A549 (cell line): Measurements from ENCODE around the gene ZNF79. TPM values are rescaled to one million over a fixed set of nuclear protein-coding genes. Genes with fewer than 3 reads are reported as not detected.

Source experiments
- ATAC-seq, 2 experiments: fragments of 200-7000 bp in 1 of 2; fragments of >200 bp in 1 of 2; cut with Nextera tagmentation in 1 of 2; cut with Tn5 transposase in 1 of 2; 3 replicates each; pipeline versions ENCODE4 v1.8.0 to v1.9.1; 2018 to 2020; ENCODE audit warnings: mild to moderate bottlenecking in 1 of 2, moderate library complexity in 1 of 2
- CTCF ChIA-PET: fragments of 300-600 bp; sonication (Branson Sonifier 250); formaldehyde crosslinking; extraction: SDS; loops from one replicate; lab custom pipeline; 2021; ENCODE audit warnings: antibody characterized with exemption, inconsistent platforms; lab: Yijun Ruan, JAX
- POLR2A ChIA-PET: fragments of 350-600 bp; formaldehyde crosslinking; extraction: SDS; loops from one replicate; lab custom pipeline; 2021; ENCODE audit warnings: antibody characterized with exemption, inconsistent platforms; lab: Yijun Ruan, JAX
- DNase-seq, 2 experiments: peaks; one replicate each; pipeline versions ENCODE4 v3.0.0 to v3.0.0-alpha.2; 2011 to 2016; ENCODE audit warnings: low read depth in 1 of 2, low spot score in 1 of 2
- FAIRE-seq: peaks from 2 replicates; lab custom pipeline; 2011; peaks lifted over from hg19 to GRCh38; lab: Jason Lieb, UNC
- H3K27ac ChIP-seq, 2 experiments: fragments of >200 bp; sonication (Bioruptor Twin); formaldehyde crosslinking; 3 replicates each; pipeline ENCODE4 v1.5.1; 2016 to 2017
- H3K4me1 ChIP-seq: fragments of >200 bp; sonication (Bioruptor Twin); formaldehyde crosslinking; 3 replicates; pipeline ENCODE4 v1.6.1; 2016
- H3K4me2 ChIP-seq: fragments of >200 bp; sonication (Bioruptor Twin); formaldehyde crosslinking; 3 replicates; pipeline ENCODE4 v1.6.1; 2016
- H3K4me3 ChIP-seq: fragments of >200 bp; sonication (Bioruptor Twin); formaldehyde crosslinking; 3 replicates; pipeline ENCODE4 v1.5.1; 2016
- H3K9me3 ChIP-seq: fragments of >200 bp; sonication (Bioruptor Twin); formaldehyde crosslinking; 3 replicates; pipeline ENCODE4 v1.6.1; 2016
- CBX8 ChIP-seq: fragments of 200-600 bp; sonication (generic); IDR thresholded peaks from 2 replicates; pipeline ENCODE4 v1.6.1; 2016
- EHMT2 ChIP-seq: fragments of 200-600 bp; sonication (generic); IDR thresholded peaks from 2 replicates; pipeline ENCODE4 v1.6.1; 2016; ENCODE audit warnings: antibody characterized with exemption, low read depth, mild to moderate bottlenecking, moderate library complexity
- ELK1 ChIP-seq: fragments of 150-350 bp; IDR thresholded peaks from 2 replicates; pipeline ENCODE4 v1.6.1; 2014; ENCODE audit warnings: low read depth, mild to moderate bottlenecking, low read length
- EP300 ChIP-seq, 2 experiments: fragments of >200 bp; sonication (Bioruptor Twin); formaldehyde crosslinking; IDR thresholded peaks; 2 replicates in 1 of 2; 3 replicates in 1 of 2; pipeline ENCODE4 v1.6.1; 2016 to 2017
- JUN ChIP-seq, 2 experiments: fragments of >200 bp; sonication (Bioruptor Twin); formaldehyde crosslinking; IDR thresholded peaks; 2 replicates in 1 of 2; 3 replicates in 1 of 2; pipeline ENCODE4 v1.6.1; 2016 to 2017
- KDM1A ChIP-seq: fragments of 200-600 bp; sonication (generic); IDR thresholded peaks from 2 replicates; pipeline ENCODE4 v1.6.1; 2016; ENCODE audit warnings: low read depth, mild to moderate bottlenecking
- RAD21 ChIP-seq, 2 experiments: fragments of >200 bp in 1 of 2; sonication (Bioruptor Twin) in 1 of 2; formaldehyde crosslinking in 1 of 2; IDR thresholded peaks in 1 of 2; conservative IDR thresholded peaks in 1 of 2; 2 replicates in 1 of 2; 3 replicates in 1 of 2; pipeline ENCODE4 v1.6.1; 2012 to 2018; ENCODE audit warnings: inconsistent platforms in 1 of 2
- RARB ChIP-seq: fragments of 250-450 bp; sonication (Bioruptor Pico); IDR thresholded peaks from 2 replicates; pipeline ENCODE4 v1.8.0; 2021; ENCODE audit warnings: mild to moderate bottlenecking, moderate library complexity
- REST ChIP-seq: fragments of 200-600 bp; sonication (generic); IDR thresholded peaks from 2 replicates; pipeline ENCODE4 v1.6.1; 2016; ENCODE audit warnings: antibody characterized with exemption, mild to moderate bottlenecking, moderate library complexity
- SMC3 ChIP-seq: fragments of >200 bp; sonication (Bioruptor Twin); formaldehyde crosslinking; IDR thresholded peaks from 3 replicates; pipeline ENCODE4 v1.6.1; 2018; ENCODE audit warnings: inconsistent platforms
- TP53 ChIP-seq: fragments of 250-450 bp; sonication (Bioruptor Pico); IDR thresholded peaks from 2 replicates; pipeline ENCODE4 v1.5.0; 2021; ENCODE audit warnings: mild to moderate bottlenecking, moderate library complexity
- ZFP36 ChIP-seq: fragments of 450-650 bp; IDR thresholded peaks from 2 replicates; pipeline ENCODE4 v1.6.1; 2014; ENCODE audit warnings: borderline replicate concordance; ENCODE audit not compliant: partially characterized antibody
- WGBS: methylation state at CpG from one replicate; pipeline ENCODE4 v1.1.6; 2017; ENCODE audit errors: missing lambda C conversion rate; 5-methylcytosine and 5-hydroxymethylcytosine counted together
- polyA plus RNA-seq, 4 experiments: library from polyadenylated mRNA; depleted of rRNA in 3 of 4; stranded (reverse); fragments of >200 nt; fragmentation: RNase III in 1 of 4; extraction: RNeasy Plus Mini Kit Qiagen cat#74134 plus additional on column Dnase treatment in 1 of 4; gene quantifications; 2 replicates in 3 of 4; 3 replicates in 1 of 4; pipeline ENCODE4 v1.2.3, GENCODE V29; 2011 to 2017
- TF ChIP-seq, protein P1 (sequence below): fragments of >200 bp; sonication (Bioruptor Twin); formaldehyde crosslinking; IDR thresholded peaks from 3 replicates; pipeline ENCODE4 v1.5.1; 2016
- TF ChIP-seq, protein P2 (sequence below): fragments of 250-450 bp; sonication (Bioruptor Pico); IDR thresholded peaks from 2 replicates; pipeline ENCODE4 v1.5.0; 2021; ENCODE audit warnings: mild to moderate bottlenecking, moderate library complexity, borderline replicate concordance
- TF ChIP-seq, protein P3 (sequence below): IDR thresholded peaks from 2 replicates; pipeline ENCODE4 v1.6.1; 2012

The ZNF79 gene
- polyA plus RNA-seq, 2 of the 4 experiments (the other 2 are of a cell fraction): 4.9 to 5.7 TPM

DNA sequence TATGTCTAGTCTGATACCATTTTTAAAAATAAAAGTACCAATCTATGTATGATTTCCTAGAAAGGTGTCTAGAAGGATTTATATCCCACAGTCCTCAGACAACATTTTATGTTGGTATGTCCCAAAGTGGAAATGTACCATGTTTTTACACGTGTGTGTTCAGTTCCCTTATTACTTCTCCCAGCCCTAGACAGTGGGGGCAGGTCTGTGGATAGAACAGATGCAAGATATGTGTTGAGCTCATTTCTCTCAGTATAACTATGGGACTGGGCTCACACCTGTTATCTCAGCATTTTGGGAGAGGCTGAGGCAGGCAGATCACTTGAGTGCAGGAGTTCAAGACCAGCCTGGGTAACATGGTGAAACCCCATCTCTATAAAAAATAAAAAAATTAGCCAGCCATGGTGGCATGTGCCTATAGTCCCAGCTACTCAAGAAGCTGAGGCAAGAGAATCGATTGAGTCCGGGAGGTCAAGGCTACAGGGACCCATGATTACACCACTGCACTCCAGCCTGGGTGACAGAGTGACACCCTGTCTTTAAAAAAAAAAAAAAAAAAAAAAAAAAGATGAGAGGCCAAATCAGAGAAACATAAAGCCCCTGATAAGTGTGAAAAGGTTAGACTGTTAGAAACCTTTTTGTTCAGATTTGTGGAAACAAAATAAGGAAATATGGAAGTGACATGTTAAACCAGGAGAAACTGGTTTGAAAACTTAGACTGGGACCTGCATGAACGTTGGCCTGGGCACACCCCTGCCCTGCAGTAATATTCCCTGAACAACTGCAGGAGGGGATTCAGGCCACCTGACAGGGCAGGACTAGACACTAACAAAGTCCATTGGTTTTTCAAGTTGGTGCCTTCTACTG is 34.6 kb upstream of the ZNF79 start:
- CTCF ChIA-PET: interaction anchor here (1.1 to 1.8 kb wide), 3 partner anchors 9 to 27 kb away, joined by 3 to 7 read pairs (median 7); no protein-coding TSS in a partner anchor
- H3K27ac ChIP-seq: peak overlapping the region; percentile 88 to 94
- no peak for TF ChIP-seq EHMT2
- no peak for TF ChIP-seq EP300 (IDR thresholded peaks at IDR 0.05)
- TF ChIP-seq RARB: no peak
- no peak for TF ChIP-seq SMC3
- no peak for TF ChIP-seq JUN (IDR thresholded peaks at IDR 0.05)
- no peak for TF ChIP-seq CBX8
- TF ChIP-seq ELK1: no peak
- no peak for TF ChIP-seq ZFP36
- TF ChIP-seq, protein P1, sequence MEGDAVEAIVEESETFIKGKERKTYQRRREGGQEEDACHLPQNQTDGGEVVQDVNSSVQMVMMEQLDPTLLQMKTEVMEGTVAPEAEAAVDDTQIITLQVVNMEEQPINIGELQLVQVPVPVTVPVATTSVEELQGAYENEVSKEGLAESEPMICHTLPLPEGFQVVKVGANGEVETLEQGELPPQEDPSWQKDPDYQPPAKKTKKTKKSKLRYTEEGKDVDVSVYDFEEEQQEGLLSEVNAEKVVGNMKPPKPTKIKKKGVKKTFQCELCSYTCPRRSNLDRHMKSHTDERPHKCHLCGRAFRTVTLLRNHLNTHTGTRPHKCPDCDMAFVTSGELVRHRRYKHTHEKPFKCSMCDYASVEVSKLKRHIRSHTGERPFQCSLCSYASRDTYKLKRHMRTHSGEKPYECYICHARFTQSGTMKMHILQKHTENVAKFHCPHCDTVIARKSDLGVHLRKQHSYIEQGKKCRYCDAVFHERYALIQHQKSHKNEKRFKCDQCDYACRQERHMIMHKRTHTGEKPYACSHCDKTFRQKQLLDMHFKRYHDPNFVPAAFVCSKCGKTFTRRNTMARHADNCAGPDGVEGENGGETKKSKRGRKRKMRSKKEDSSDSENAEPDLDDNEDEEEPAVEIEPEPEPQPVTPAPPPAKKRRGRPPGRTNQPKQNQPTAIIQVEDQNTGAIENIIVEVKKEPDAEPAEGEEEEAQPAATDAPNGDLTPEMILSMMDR: no peak
- TF ChIP-seq, protein P2, sequence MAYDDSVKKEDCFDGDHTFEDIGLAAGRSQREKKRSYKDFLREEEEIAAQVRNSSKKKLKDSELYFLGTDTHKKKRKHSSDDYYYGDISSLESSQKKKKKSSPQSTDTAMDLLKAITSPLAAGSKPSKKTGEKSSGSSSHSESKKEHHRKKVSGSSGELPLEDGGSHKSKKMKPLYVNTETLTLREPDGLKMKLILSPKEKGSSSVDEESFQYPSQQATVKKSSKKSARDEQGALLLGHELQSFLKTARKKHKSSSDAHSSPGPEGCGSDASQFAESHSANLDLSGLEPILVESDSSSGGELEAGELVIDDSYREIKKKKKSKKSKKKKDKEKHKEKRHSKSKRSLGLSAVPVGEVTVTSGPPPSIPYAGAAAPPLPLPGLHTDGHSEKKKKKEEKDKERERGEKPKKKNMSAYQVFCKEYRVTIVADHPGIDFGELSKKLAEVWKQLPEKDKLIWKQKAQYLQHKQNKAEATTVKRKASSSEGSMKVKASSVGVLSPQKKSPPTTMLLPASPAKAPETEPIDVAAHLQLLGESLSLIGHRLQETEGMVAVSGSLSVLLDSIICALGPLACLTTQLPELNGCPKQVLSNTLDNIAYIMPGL (CRISPR knock-in tag): no peak
- no peak for TF ChIP-seq KDM1A
- TF ChIP-seq TP53: no peak
- TF ChIP-seq REST: no peak
- TF ChIP-seq, protein P3, sequence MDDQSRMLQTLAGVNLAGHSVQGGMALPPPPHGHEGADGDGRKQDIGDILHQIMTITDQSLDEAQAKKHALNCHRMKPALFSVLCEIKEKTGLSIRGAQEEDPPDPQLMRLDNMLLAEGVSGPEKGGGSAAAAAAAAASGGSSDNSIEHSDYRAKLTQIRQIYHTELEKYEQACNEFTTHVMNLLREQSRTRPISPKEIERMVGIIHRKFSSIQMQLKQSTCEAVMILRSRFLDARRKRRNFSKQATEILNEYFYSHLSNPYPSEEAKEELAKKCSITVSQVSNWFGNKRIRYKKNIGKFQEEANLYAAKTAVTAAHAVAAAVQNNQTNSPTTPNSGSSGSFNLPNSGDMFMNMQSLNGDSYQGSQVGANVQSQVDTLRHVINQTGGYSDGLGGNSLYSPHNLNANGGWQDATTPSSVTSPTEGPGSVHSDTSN: no peak
- POLR2A ChIA-PET: interaction anchor here (0.7 kb wide), 1 partner anchor 475 kb away, joined by 4 read pairs; no protein-coding TSS in a partner anchor
- no peaks in the 10 kb centered on the region for H3K9me3 ChIP-seq
- H3K4me3 ChIP-seq: no peak overlapping the region
- WGBS: 84% methylated on average over 4 of the region's 4 CpGs
- ATAC-seq (no peak), DNase-seq (no peak), FAIRE-seq (no peak)
- peaks cover 35% of the 10 kb centered on the region for H3K4me1 ChIP-seq
- H3K4me2 ChIP-seq: peak overlapping the region; percentile 90

DNA sequence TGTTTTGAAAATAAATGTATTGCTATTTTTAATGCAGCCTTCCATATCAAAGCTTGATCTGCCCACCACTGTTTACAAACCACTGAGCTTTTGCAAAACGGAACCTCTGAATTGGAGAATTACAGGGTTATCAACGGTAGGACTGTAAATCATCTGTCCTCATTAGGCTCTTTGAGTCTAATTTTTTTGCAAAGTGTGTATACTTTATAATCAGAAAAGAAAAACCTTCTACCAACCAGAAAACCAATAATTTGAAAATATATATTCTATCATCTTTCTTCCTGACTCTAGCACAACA is 34.0 kb upstream of the ZNF79 start:
- FAIRE-seq: no peak
- WGBS: 79% methylated on average over 2 of the region's 2 CpGs
- POLR2A ChIA-PET: no interaction called here
- no peak for TF ChIP-seq REST
- TF ChIP-seq KDM1A: no peak
- TF ChIP-seq RAD21 (conservative IDR thresholded peaks at IDR 0.05 in 1 of 2, IDR thresholded peaks at IDR 0.05 in 1 of 2): no peak
- TF ChIP-seq ELK1: no peak
- TF ChIP-seq, protein P1: no peak

More for the DNA sequence above, 34.0 kb upstream of the ZNF79 start:
- DNase-seq (no peak), ATAC-seq (no peak)
- Histone ChIP-seq H3K9me3 (no peaks in the 10 kb centered on the region), H3K4me1 (peaks cover 35% of the 10 kb centered on the region), H3K4me3 (no peak overlapping the region), H3K27ac (peak overlapping the region; percentile 88 to 94; a peak in 5 of 6 replicates), H3K4me2 (no peak overlapping the region)
- CTCF ChIA-PET: interaction anchor here (1.1 kb wide), 1 partner anchor 25 kb away, joined by 3 read pairs; no protein-coding TSS in a partner anchor
